ENCODE results near the gene CCSER1. TPM values are rescaled to one million over a fixed set of nuclear protein-coding genes. Genes with fewer than 3 reads are reported as not detected.

CCSER1 gene
- total and polyA plus RNA-seq, 4 donors: 0.18 to 2.3 (median 1.2) TPM

DNA sequence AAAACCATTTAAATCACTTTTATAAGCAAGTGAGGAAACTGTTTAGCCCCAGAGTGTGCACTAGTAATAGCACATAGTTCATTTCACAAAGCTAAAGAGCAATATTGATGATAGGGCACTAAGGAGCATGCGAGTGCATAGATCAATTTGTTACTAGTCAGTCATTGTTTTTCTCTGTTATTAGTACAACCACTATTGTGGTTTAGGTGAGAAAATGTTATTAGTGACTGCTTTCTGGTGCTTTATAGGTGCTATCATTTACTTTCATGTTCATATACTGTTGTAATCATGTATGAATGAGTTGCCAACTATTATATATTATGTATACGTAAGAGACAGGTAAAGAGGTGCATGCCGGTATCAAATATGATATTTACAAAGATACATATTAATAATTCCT, 113.8 kb downstream of the CCSER1 start:
- no peak overlapping the region for H3K27ac ChIP-seq (ENCODE audit: low read depth in 1 of 2, low read length in 2 of 2)
- H3K9me3 ChIP-seq (ENCODE audit: control insufficient read depth in 4 of 4, low read length in 3 of 4): no peaks in the 10 kb centered on the region
- H3K27me3 ChIP-seq (ENCODE audit: control insufficient read depth in 4 of 4, insufficient read depth in 4 of 4, low read length in 3 of 4): no peaks in the 10 kb centered on the region
- no peak overlapping the region for H3K9ac ChIP-seq (ENCODE audit: low read depth in 1 of 2, low read length in 2 of 2)
- H3K4me3 ChIP-seq (ENCODE audit: low read depth in 1 of 3, low read length in 3 of 3): no peak overlapping the region
- no peak for DNase-seq (ENCODE audit: low spot score)
- TF ChIP-seq EGR1 (IDR thresholded peaks at IDR 0.05; ENCODE audit: low read depth in 2 of 2) (no peak), RXRA (IDR thresholded peaks at IDR 0.05) (no peak), YY1 (IDR thresholded peaks at IDR 0.05) (no peak), HNF4A (conservative IDR thresholded peaks at IDR 0.05) (no peak), HNF4G (IDR thresholded peaks at IDR 0.05) (no peak), NR2F2 (IDR thresholded peaks at IDR 0.05) (no peak), GABPA (IDR thresholded peaks at IDR 0.05 in 1 of 2, conservative IDR thresholded peaks at IDR 0.05 in 1 of 2) (no peak)
- TF ChIP-seq, protein P1, sequence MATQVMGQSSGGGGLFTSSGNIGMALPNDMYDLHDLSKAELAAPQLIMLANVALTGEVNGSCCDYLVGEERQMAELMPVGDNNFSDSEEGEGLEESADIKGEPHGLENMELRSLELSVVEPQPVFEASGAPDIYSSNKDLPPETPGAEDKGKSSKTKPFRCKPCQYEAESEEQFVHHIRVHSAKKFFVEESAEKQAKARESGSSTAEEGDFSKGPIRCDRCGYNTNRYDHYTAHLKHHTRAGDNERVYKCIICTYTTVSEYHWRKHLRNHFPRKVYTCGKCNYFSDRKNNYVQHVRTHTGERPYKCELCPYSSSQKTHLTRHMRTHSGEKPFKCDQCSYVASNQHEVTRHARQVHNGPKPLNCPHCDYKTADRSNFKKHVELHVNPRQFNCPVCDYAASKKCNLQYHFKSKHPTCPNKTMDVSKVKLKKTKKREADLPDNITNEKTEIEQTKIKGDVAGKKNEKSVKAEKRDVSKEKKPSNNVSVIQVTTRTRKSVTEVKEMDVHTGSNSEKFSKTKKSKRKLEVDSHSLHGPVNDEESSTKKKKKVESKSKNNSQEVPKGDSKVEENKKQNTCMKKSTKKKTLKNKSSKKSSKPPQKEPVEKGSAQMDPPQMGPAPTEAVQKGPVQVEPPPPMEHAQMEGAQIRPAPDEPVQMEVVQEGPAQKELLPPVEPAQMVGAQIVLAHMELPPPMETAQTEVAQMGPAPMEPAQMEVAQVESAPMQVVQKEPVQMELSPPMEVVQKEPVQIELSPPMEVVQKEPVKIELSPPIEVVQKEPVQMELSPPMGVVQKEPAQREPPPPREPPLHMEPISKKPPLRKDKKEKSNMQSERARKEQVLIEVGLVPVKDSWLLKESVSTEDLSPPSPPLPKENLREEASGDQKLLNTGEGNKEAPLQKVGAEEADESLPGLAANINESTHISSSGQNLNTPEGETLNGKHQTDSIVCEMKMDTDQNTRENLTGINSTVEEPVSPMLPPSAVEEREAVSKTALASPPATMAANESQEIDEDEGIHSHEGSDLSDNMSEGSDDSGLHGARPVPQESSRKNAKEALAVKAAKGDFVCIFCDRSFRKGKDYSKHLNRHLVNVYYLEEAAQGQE (IDR thresholded peaks at IDR 0.05): no peak
- TF ChIP-seq, protein P2, sequence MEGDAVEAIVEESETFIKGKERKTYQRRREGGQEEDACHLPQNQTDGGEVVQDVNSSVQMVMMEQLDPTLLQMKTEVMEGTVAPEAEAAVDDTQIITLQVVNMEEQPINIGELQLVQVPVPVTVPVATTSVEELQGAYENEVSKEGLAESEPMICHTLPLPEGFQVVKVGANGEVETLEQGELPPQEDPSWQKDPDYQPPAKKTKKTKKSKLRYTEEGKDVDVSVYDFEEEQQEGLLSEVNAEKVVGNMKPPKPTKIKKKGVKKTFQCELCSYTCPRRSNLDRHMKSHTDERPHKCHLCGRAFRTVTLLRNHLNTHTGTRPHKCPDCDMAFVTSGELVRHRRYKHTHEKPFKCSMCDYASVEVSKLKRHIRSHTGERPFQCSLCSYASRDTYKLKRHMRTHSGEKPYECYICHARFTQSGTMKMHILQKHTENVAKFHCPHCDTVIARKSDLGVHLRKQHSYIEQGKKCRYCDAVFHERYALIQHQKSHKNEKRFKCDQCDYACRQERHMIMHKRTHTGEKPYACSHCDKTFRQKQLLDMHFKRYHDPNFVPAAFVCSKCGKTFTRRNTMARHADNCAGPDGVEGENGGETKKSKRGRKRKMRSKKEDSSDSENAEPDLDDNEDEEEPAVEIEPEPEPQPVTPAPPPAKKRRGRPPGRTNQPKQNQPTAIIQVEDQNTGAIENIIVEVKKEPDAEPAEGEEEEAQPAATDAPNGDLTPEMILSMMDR (IDR thresholded peaks at IDR 0.05; ENCODE audit: low read depth, low read length, missing input control): no peak
- TF ChIP-seq, protein P3, sequence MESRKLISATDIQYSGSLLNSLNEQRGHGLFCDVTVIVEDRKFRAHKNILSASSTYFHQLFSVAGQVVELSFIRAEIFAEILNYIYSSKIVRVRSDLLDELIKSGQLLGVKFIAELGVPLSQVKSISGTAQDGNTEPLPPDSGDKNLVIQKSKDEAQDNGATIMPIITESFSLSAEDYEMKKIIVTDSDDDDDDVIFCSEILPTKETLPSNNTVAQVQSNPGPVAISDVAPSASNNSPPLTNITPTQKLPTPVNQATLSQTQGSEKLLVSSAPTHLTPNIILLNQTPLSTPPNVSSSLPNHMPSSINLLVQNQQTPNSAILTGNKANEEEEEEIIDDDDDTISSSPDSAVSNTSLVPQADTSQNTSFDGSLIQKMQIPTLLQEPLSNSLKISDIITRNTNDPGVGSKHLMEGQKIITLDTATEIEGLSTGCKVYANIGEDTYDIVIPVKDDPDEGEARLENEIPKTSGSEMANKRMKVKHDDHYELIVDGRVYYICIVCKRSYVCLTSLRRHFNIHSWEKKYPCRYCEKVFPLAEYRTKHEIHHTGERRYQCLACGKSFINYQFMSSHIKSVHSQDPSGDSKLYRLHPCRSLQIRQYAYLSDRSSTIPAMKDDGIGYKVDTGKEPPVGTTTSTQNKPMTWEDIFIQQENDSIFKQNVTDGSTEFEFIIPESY (IDR thresholded peaks at IDR 0.05): no peak
- TF ChIP-seq, protein P4, sequence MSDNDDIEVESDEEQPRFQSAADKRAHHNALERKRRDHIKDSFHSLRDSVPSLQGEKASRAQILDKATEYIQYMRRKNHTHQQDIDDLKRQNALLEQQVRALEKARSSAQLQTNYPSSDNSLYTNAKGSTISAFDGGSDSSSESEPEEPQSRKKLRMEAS (IDR thresholded peaks at IDR 0.05): no peak
- WGBS: 95% methylated on average over 3 of the region's 3 CpGs
- no peaks in the 10 kb centered on the region for H3K36me3 ChIP-seq (ENCODE audit: control insufficient read depth in 4 of 4, insufficient read depth in 3 of 4, low read depth in 1 of 4, low read length in 3 of 4)
- no peaks in the 10 kb centered on the region for H3K4me1 ChIP-seq (ENCODE audit: control insufficient read depth in 4 of 4, insufficient read depth in 4 of 4, low read length in 3 of 4)

DNA sequence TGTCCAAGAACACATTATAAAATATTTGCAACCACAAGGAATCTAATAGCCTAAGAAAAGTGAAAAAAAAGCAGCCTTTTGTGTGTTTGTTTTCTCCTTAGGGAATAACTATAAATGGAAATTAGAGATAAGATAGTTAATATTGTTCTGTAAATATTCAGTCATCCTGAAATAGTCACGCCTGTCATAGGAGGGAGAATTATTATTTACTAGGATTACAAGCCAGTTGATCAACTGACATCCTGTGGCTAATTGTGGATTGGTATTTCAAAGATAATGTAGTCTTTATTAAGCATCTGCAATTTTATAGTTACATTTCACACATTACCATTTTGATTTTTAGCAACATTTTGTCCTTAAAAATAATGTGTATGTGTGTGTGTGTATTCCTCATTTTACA, 118.6 kb downstream of the CCSER1 start:
- Histone ChIP-seq H3K27me3 (ENCODE audit: control insufficient read depth in 4 of 4, insufficient read depth in 4 of 4, low read length in 3 of 4) (no peaks in the 10 kb centered on the region), H3K27ac (ENCODE audit: low read depth in 1 of 2, low read length in 2 of 2) (no peak overlapping the region), H3K4me1 (ENCODE audit: control insufficient read depth in 4 of 4, insufficient read depth in 4 of 4, low read length in 3 of 4) (no peaks in the 10 kb centered on the region), H3K4me3 (ENCODE audit: low read depth in 1 of 3, low read length in 3 of 3) (no peak overlapping the region), H3K9ac (ENCODE audit: low read depth in 1 of 2, low read length in 2 of 2) (no peak overlapping the region), H3K9me3 (ENCODE audit: control insufficient read depth in 4 of 4, low read length in 3 of 4) (no peaks in the 10 kb centered on the region), H3K36me3 (ENCODE audit: control insufficient read depth in 4 of 4, insufficient read depth in 3 of 4, low read depth in 1 of 4, low read length in 3 of 4) (no peaks in the 10 kb centered on the region)
- 47% methylated on average over 1 of the region's 1 CpG for WGBS
- TF ChIP-seq FOXA2 (IDR thresholded peaks at IDR 0.05): no peak
- no peak for TF ChIP-seq NR2F2 (IDR thresholded peaks at IDR 0.05)
- TF ChIP-seq JUND (IDR thresholded peaks at IDR 0.05): no peak
- TF ChIP-seq RXRA (IDR thresholded peaks at IDR 0.05): no peak
- TF ChIP-seq, protein P3 (IDR thresholded peaks at IDR 0.05): no peak
- TF ChIP-seq RAD21 (IDR thresholded peaks at IDR 0.05): no peak
- no peak for TF ChIP-seq GABPA (IDR thresholded peaks at IDR 0.05 in 1 of 2, conservative IDR thresholded peaks at IDR 0.05 in 1 of 2)
- no peak for TF ChIP-seq TAF1 (conservative IDR thresholded peaks at IDR 0.05)
- TF ChIP-seq, protein P5, sequence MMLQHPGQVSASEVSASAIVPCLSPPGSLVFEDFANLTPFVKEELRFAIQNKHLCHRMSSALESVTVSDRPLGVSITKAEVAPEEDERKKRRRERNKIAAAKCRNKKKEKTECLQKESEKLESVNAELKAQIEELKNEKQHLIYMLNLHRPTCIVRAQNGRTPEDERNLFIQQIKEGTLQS (IDR thresholded peaks at IDR 0.05): no peak
- TF ChIP-seq, protein P4 (IDR thresholded peaks at IDR 0.05): no peak
- TF ChIP-seq HNF4G (IDR thresholded peaks at IDR 0.05): no peak
- DNase-seq (ENCODE audit: low spot score): no peak

Data from liver (tissue), 9 donors.